CD4-positive, alpha-beta T cell (primary cell): ENCODE data around the gene LSG1. TPM values are rescaled to one million over a fixed set of nuclear protein-coding genes. Genes with fewer than 3 reads are reported as not detected.

ENCODE experiments used
- ATAC-seq: fragments of 200-7000 bp; cut with Tn5 transposase; one replicate; pipeline ENCODE4 v1.10.0; 2022; ENCODE audit warnings: mild to moderate bottlenecking; ENCODE audit not compliant: poor library complexity
- CTCF ChIA-PET: fragments of 350-600 bp; sonication (Branson Sonifier 250); formaldehyde crosslinking; loops from one replicate; lab custom pipeline; 2021; ENCODE audit warnings: antibody characterized with exemption, inconsistent platforms; lab: Charles Lee
- POLR2A ChIA-PET: fragments of 350-600 bp; sonication (Branson Sonifier 250); formaldehyde crosslinking; loops from one replicate; lab custom pipeline; 2021; ENCODE audit warnings: antibody characterized with exemption, inconsistent platforms; lab: Charles Lee
- DNase-seq, 14 experiments: peaks; one replicate each; pipeline ENCODE4 v3.0.0-alpha.2; 2013 to 2020; ENCODE audit warnings: mixed read lengths in 2 of 14
- H3K27ac ChIP-seq, 2 donors: one replicate each; pipeline versions ENCODE4 v1.5.1 to v1.7.0; 2013; ENCODE audit warnings: low read length in 2 of 2, low read depth in 1 of 2, mild to moderate bottlenecking in 1 of 2
- H3K27me3 ChIP-seq, 2 experiments: 1 replicate in 1 of 2; 2 replicates in 1 of 2; pipeline versions ENCODE4 v1.6.1 to v1.7.0; 2013; ENCODE audit warnings: low read length in 2 of 2, control low read depth in 1 of 2, mild to moderate bottlenecking in 1 of 2, moderate library complexity in 1 of 2; ENCODE audit not compliant: insufficient read depth in 2 of 2, control insufficient read depth in 1 of 2
- H3K36me3 ChIP-seq: one replicate; pipeline ENCODE4 v1.6.1; 2013; ENCODE audit warnings: low read length, control low read depth; ENCODE audit not compliant: insufficient read depth
- H3K4me1 ChIP-seq: one replicate; pipeline ENCODE4 v1.6.1; 2013; ENCODE audit warnings: low read length, control low read depth; ENCODE audit not compliant: insufficient read depth
- H3K4me3 ChIP-seq: one replicate; pipeline ENCODE4 v1.5.1; 2013; ENCODE audit warnings: mild to moderate bottlenecking, low read length, moderate library complexity
- H3K9me3 ChIP-seq, 2 experiments: 1 replicate in 1 of 2; 2 replicates in 1 of 2; pipeline versions ENCODE4 v1.6.1 to v1.7.0; 2013; ENCODE audit warnings: low read length in 2 of 2, mild to moderate bottlenecking in 2 of 2, control low read depth in 1 of 2, moderate library complexity in 1 of 2; ENCODE audit not compliant: control insufficient read depth in 1 of 2, insufficient read depth in 1 of 2
- H3K27ac Mint-ChIP-seq: one replicate; pipeline ENCODE4 v1.8.0; 2020; ENCODE audit warnings: mixed read lengths
- H3K27me3 Mint-ChIP-seq: one replicate; pipeline ENCODE4 v1.8.0; 2021; ENCODE audit warnings: mixed read lengths
- H3K36me3 Mint-ChIP-seq: one replicate; pipeline ENCODE4 v1.8.0; 2021; ENCODE audit warnings: low read depth, mixed read lengths
- H3K4me1 Mint-ChIP-seq: one replicate; pipeline ENCODE4 v1.8.0; 2021; ENCODE audit warnings: low read depth, mixed read lengths
- H3K4me3 Mint-ChIP-seq: one replicate; pipeline ENCODE4 v1.8.0; 2020; ENCODE audit warnings: mild to moderate bottlenecking, mixed read lengths
- H3K9me3 Mint-ChIP-seq: one replicate; pipeline ENCODE4 v1.8.0; 2020; ENCODE audit warnings: mixed read lengths
- intact Hi-C, 2 experiments: fragments of 100-400 bp; cut with DNase I in 1 of 2; cut with micrococcal nuclease in 1 of 2; formaldehyde crosslinking; loops; one replicate each; pipeline versions ENCODE4 v1.15.1 to v1.9.0; 2023 to 2025; cut with DNase I, micrococcal nuclease
- total RNA-seq, 174 experiments: library from RNA in 2 of 174; stranded (reverse) in 2 of 174; gene quantifications; one replicate each; pipeline ENCODE4 v1.2.3 and lab custom pipeline; 2021 to 2026
- TF ChIP-seq, protein P1 (sequence below): fragments of 200-600 bp; IDR thresholded peaks from one replicate; pipeline ENCODE4 v1.8.0; 2022; ENCODE audit warnings: antibody characterized with exemption, mild to moderate bottlenecking

The LSG1 gene
- total RNA-seq, 2 experiments from 2014 or later: 37.9 to 44.6 TPM

DNA sequence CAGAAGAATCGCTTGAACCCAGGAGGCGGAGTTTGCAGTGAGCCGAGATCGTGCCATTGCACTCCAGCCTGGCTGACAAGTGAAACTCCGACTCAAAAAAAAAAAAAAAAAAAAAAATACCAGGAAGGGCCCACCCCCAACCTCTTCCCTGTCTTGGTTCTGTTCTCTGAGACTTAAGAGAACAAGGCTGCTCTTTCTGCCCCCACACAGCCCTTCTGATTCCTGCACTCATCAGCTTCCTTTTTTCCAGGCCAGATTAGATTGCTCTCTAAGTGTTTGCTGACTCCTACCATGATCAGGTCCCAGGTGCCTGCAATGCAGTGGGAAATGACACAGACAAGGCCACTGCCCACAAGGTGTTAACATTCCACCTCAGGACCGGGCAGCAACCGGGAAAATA is 51.8 kb downstream of the LSG1 start:
- CTCF ChIA-PET: no interaction called here

DNA sequence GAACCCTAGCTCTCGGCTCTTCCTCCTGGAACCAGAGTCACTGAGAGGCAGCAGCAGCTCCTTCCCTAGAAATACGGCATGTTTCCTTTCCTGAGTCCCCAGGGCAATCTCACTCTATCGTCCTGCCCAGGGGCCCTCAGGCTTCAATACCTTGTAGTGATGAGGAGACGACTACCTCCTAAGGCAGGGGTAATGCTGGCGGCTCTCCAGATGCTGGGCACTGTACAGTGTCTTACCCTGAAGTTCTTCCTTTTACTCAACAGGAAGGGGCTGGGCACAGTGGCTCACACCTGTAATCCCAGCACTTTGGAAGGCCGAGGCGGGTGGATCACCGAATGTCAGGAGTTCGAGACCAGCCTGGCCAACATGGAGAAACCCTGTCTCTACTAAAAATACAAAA is 52.2 kb downstream of the LSG1 start:
- Histone ChIP-seq H3K4me1 (no peaks in the 10 kb centered on the region), H3K4me3 (no peak overlapping the region), H3K36me3 (no peaks in the 10 kb centered on the region), H3K27me3 (no peaks in the 10 kb centered on the region), H3K9me3 (no peaks in the 10 kb centered on the region), H3K27ac (no peak overlapping the region)
- intact Hi-C loops: no loop called here
- ATAC-seq (no peak), DNase-seq (no peak)
- CTCF ChIA-PET: no interaction called here
- no peaks in the 10 kb centered on the region for H3K27me3 Mint-ChIP-seq
- no peak overlapping the region for H3K4me3 Mint-ChIP-seq
- TF ChIP-seq, protein P1, sequence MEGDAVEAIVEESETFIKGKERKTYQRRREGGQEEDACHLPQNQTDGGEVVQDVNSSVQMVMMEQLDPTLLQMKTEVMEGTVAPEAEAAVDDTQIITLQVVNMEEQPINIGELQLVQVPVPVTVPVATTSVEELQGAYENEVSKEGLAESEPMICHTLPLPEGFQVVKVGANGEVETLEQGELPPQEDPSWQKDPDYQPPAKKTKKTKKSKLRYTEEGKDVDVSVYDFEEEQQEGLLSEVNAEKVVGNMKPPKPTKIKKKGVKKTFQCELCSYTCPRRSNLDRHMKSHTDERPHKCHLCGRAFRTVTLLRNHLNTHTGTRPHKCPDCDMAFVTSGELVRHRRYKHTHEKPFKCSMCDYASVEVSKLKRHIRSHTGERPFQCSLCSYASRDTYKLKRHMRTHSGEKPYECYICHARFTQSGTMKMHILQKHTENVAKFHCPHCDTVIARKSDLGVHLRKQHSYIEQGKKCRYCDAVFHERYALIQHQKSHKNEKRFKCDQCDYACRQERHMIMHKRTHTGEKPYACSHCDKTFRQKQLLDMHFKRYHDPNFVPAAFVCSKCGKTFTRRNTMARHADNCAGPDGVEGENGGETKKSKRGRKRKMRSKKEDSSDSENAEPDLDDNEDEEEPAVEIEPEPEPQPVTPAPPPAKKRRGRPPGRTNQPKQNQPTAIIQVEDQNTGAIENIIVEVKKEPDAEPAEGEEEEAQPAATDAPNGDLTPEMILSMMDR: no peak
- no peaks in the 10 kb centered on the region for H3K36me3 Mint-ChIP-seq
- no peak overlapping the region for H3K27ac Mint-ChIP-seq
- no peaks in the 10 kb centered on the region for H3K4me1 Mint-ChIP-seq
- no peaks in the 10 kb centered on the region for H3K9me3 Mint-ChIP-seq
- POLR2A ChIA-PET: no interaction called here

More for the DNA sequence above, 51.8 kb downstream of the LSG1 start:
- Histone ChIP-seq H3K27ac (no peak overlapping the region), H3K4me3 (no peak overlapping the region), H3K36me3 (no peaks in the 10 kb centered on the region), H3K9me3 (no peaks in the 10 kb centered on the region), H3K27me3 (no peaks in the 10 kb centered on the region), H3K4me1 (no peaks in the 10 kb centered on the region)
- Mint-ChIP-seq H3K36me3 (no peaks in the 10 kb centered on the region), H3K9me3 (no peaks in the 10 kb centered on the region), H3K27ac (no peak overlapping the region), H3K4me1 (no peaks in the 10 kb centered on the region), H3K27me3 (no peaks in the 10 kb centered on the region), H3K4me3 (no peak overlapping the region)
- TF ChIP-seq, protein P1: no peak
- ATAC-seq (no peak), DNase-seq (no peak)
- POLR2A ChIA-PET: no interaction called here
- intact Hi-C loops: no loop called here

DNA sequence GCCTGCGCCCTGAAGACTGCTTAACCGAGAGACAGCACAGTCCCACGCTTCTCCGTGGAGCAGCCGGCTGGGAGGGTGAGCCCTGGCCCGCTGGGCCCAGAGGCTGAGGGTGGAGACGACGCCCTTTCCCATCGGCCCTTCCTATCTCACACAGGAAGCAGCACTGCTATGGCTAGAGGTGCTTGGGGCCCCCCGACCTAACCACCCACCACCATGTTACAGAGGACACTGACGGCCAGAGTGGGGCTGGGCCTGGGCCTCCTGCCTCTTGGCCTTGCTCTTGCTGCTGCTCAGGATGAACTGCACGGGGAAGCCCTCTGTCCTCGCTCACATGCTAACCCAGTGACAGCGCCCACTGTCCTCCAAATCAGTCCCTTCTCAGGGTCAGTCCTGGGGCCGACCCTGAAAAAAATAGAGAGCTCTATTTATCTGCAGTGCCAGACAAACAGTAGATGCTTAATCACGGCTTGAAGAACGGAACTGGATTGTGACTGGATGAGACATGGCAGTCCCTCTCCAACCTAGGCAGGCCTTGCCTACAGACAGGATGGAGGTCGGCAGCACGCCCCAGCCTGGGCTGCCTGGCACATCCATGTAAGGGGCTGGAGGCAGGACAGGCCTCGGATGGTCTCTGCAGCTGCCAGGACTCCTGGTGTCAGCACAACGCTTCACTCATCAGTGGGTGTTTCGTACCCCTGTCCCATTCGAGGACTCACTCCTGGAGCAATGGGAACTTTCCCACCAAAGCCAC is 53.0 kb downstream of the LSG1 start:
- Histone ChIP-seq H3K36me3 (no peaks in the 10 kb centered on the region), H3K27ac (no peak overlapping the region), H3K27me3 (no peaks in the 10 kb centered on the region), H3K4me3 (no peak overlapping the region), H3K4me1 (no peaks in the 10 kb centered on the region), H3K9me3 (no peaks in the 10 kb centered on the region)
- Mint-ChIP-seq H3K4me1 (no peaks in the 10 kb centered on the region), H3K27me3 (no peaks in the 10 kb centered on the region), H3K36me3 (no peaks in the 10 kb centered on the region), H3K9me3 (no peaks in the 10 kb centered on the region), H3K27ac (no peak overlapping the region), H3K4me3 (no peak overlapping the region)
- POLR2A ChIA-PET: no interaction called here
- CTCF ChIA-PET: no interaction called here
- TF ChIP-seq, protein P1: no peak
- DNase-seq (no peak), ATAC-seq (no peak)
- intact Hi-C loops: no loop called here
